ENCODE measurements around the gene KCNMA1. TPM values are rescaled to one million over a fixed set of nuclear protein-coding genes. Genes with fewer than 3 reads are reported as not detected.
A peak's percentile ranks its signal among the peaks of the same experiment; 100 is the strongest.

Gene KCNMA1
- total RNA-seq, 1 donor: 106 TPM

DNA sequence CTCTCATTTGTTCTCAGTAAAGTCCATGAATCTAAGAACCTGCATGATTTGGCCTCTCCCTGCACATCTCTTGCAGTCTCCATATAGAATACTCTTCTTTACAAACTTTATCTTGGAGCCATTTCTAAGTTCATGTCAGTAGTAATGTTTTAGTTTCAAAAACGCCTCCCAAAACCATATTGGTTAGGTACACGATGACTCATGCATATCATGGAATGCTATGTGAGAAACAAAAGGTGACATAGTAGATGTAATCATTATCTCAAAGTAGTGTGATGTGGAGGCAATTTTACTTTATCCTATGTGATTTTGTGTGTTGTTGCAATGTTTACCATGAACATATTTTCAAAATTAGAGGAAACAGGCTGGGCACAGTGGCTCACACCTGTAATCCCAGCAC is 520.7 kb downstream of the KCNMA1 start:
- H3K4me3 ChIP-seq (ENCODE audit: low read depth, low read length): no peak overlapping the region
- no peak for DNase-seq (ENCODE audit: low read depth)
- TF ChIP-seq, protein P1, sequence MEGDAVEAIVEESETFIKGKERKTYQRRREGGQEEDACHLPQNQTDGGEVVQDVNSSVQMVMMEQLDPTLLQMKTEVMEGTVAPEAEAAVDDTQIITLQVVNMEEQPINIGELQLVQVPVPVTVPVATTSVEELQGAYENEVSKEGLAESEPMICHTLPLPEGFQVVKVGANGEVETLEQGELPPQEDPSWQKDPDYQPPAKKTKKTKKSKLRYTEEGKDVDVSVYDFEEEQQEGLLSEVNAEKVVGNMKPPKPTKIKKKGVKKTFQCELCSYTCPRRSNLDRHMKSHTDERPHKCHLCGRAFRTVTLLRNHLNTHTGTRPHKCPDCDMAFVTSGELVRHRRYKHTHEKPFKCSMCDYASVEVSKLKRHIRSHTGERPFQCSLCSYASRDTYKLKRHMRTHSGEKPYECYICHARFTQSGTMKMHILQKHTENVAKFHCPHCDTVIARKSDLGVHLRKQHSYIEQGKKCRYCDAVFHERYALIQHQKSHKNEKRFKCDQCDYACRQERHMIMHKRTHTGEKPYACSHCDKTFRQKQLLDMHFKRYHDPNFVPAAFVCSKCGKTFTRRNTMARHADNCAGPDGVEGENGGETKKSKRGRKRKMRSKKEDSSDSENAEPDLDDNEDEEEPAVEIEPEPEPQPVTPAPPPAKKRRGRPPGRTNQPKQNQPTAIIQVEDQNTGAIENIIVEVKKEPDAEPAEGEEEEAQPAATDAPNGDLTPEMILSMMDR (IDR thresholded peaks at IDR 0.05; ENCODE audit: insufficient read depth, low read length): no peak

DNA sequence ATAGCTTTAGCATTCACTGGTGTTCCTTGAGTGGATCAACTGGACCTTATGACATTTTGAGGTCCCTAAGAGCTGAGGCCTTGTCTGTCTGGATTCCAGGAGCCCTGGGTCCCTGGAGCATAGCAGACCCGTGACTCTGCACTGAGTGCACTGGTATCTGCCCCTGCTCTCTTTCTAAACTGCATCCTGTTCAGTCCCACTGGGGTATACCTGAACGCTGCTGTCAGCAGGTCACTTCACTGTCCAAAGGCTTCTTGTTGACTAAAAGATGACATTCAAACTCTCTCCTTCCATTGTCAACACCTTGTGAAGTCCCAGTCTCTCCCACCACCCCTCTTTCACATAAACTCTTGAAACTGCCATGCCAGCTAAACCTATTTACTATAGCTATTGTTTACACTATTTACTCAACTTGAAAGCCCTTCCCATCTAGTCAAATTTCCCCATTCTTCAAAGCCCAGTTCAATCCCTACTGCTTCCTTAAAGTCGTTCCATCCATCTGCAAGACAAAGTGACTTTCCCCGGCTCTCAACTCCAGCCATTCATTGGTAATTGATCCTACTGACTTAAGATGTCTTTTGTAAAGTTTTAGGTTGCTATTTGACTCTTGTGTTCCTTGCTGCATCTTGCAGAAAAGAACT is 523.3 kb downstream of the KCNMA1 start:
- H3K4me3 ChIP-seq (ENCODE audit: low read depth, low read length): no peak overlapping the region
- DNase-seq (ENCODE audit: low read depth): no peak
- TF ChIP-seq, protein P1 (IDR thresholded peaks at IDR 0.05; ENCODE audit: insufficient read depth, low read length): no peak

DNA sequence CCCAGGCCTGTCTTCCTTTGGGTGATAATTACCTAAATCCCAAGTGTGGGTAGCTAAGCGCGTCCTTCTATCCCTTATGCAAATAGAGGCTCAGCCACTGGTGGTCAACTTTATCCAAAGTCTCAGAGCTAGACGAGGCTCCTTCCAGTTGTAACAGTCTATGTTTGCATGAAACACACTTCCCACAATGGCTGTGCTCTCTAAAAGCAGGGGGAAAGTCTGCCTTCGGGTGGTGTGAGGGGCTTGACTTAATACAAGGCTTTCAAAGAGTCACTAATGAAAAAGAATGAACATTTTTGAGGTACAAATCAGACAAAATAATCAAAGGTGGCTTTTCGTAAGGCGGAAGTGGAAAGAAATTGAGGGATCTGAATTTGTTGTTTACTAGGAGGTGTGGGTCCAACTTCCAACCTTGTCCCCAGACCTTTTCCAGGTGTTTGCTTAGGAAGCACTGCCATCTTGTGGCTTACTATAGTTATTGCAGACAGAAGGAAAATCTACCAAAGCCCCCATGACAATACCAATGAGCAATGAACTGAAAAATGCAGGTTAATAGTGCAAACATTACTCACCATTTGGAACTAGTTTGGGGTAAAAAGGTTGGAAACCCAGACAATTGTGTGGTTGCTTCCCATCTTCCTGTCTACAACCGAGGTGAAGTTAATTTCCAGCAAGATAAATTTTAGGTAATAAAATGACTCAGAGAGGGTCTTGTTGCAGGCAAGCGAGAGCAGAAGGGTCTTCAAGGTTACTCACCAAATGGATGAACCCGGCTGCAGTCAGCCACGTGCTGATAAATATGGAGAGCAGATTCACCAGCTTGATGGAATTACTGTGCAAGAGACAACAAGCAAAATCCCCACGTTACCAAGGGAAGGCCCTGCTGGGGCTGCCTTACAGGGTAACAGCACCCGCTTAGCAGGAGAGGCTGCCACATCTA is 525.7 kb downstream of the KCNMA1 start:
- TF ChIP-seq, protein P1 (IDR thresholded peaks at IDR 0.05; ENCODE audit: insufficient read depth, low read length): peak; percentile 74
- peak; percentile 95 for DNase-seq (ENCODE audit: low read depth)
- H3K4me3 ChIP-seq (ENCODE audit: low read depth, low read length): no peak overlapping the region

DNA sequence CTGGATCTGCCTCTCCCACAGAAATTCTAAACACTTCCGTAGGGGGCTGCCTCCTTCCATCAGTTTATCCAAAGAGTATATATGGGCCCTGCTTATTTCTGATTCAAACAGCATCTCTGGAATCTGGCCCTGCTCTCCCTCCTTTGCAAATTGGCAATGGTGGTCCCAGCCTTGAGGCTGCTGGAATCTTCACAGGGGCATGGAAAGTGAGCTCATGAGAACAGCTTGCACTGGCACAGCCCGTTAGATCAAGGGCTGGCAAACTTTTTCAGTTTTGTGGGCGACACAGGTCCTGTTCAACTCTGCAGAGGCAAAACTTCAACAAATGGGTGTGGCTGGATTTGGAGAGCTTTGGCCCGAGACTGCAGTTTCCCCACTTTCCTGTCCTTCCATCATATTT is 526.9 kb downstream of the KCNMA1 start:
- no peak overlapping the region for H3K4me3 ChIP-seq (ENCODE audit: low read depth, low read length)
- no peak for DNase-seq (ENCODE audit: low read depth)
- TF ChIP-seq, protein P1 (IDR thresholded peaks at IDR 0.05; ENCODE audit: insufficient read depth, low read length): no peak

DNA sequence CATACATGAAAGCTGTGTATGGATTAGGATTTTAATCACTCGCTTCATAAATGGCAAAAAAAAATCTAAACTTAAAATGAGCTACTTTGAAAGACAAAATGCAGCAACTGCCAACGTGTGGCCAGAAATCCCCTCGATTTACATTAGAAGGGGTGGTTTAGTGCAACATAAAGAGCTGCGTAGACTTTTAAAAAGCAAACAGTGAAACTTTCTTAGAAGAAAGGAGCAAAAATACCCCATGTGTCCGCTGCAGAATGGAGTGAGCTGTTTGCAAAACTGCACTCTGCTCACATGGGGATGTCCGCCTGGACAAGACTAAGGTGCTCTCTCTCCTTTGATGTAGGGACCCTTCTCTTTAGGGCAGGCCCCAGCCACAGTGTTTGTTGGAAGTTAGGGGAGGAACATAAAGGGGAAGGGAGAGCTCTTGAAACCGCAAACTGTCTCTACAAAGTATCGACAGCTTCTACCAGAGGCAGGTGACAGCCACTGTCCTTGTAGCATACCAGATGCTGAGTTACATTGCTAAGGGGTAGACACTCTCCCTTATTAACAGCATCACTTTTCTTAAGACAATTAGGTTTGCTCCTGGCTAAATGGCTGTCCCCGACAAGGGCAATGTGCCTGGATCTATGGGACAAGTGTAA is 528.1 kb downstream of the KCNMA1 start:
- DNase-seq (ENCODE audit: low read depth): no peak
- TF ChIP-seq, protein P1 (IDR thresholded peaks at IDR 0.05; ENCODE audit: insufficient read depth, low read length): no peak

DNA sequence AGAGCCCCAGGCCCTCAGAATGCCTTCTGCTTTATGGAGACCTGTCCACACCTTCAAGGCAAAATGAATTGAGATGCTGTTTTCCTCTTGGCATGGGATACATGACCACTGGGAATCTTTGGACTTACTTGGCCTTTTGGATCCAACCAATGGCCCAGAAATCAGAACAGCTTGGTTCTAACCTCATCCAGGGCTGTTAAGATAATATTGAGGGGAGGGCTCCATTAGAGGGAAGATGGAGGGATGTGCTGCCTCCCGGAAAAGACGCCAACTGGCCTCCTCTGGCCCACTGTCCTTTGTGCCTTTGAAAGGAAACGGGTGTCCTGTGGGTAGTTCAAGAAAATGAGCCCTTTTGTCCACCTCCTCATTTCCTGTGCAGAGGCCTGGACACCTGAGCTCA is 530.9 kb downstream of the KCNMA1 start:
- H3K4me3 ChIP-seq (ENCODE audit: low read depth, low read length): no peak overlapping the region
- no peak for DNase-seq (ENCODE audit: low read depth)
- TF ChIP-seq, protein P1 (IDR thresholded peaks at IDR 0.05; ENCODE audit: insufficient read depth, low read length): no peak

More for the DNA sequence above, 528.1 kb downstream of the KCNMA1 start:
- H3K4me3 ChIP-seq (ENCODE audit: low read depth, low read length): no peak overlapping the region
